Peyer's patch (tissue), 4 donors: ENCODE measurements around the gene SNAPIN. TPM values are rescaled to one million over a fixed set of nuclear protein-coding genes. Genes with fewer than 3 reads are reported as not detected.

Experiments
- DNase-seq, 3 donors: peaks; one replicate each; pipeline ENCODE4 v3.0.0-alpha.2; 2017 to 2019
- H3K27ac ChIP-seq, 4 donors: fragments of 200-600 bp; sonication (generic); one replicate each; pipeline ENCODE4 v1.5.1; 2016 to 2019
- H3K27me3 ChIP-seq, 2 donors: fragments of 200-600 bp; sonication (generic); one replicate each; pipeline ENCODE4 v1.5.1; 2019
- H3K36me3 ChIP-seq, 3 donors: fragments of 200-600 bp; sonication (generic); one replicate each; pipeline ENCODE4 v1.5.1; 2016 to 2019
- H3K4me1 ChIP-seq, 4 donors: fragments of 200-600 bp; sonication (generic); one replicate each; pipeline ENCODE4 v1.5.1; 2016 to 2019
- H3K4me3 ChIP-seq, 4 donors: fragments of 200-600 bp; sonication (generic); 1 replicate in 3 of 4; 2 replicates in 1 of 4; pipeline ENCODE4 v1.5.1; 2016 to 2019; ENCODE audit warnings: mild to moderate bottlenecking in 1 of 4
- H3K9me3 ChIP-seq, 4 donors: fragments of 200-600 bp; sonication (generic); one replicate each; pipeline ENCODE4 v1.5.1; 2016 to 2019; ENCODE audit warnings: mild to moderate bottlenecking in 1 of 4
- POLR2A ChIP-seq, 2 donors: fragments of 450-650 bp; IDR thresholded peaks; one replicate each; pipeline ENCODE4 v1.5.1; 2017; ENCODE audit warnings: antibody characterized with exemption in 2 of 2, mild to moderate bottlenecking in 2 of 2, moderate library complexity in 2 of 2
- total RNA-seq, 4 donors: library from RNA; depleted of rRNA; stranded (reverse); fragments of >200 nt; gene quantifications; one replicate each; pipeline ENCODE4 v1.1.0, GENCODE V29; 2016
- TF ChIP-seq, protein P1 (sequence below), 6 experiments: fragments of 450-650 bp in 4 of 6; fragments of 200-600 bp in 2 of 6; sonication (generic) in 1 of 6; IDR thresholded peaks; one replicate each; pipeline ENCODE4 v1.5.1; 2017 to 2019; ENCODE audit warnings: antibody characterized with exemption in 6 of 6, mild to moderate bottlenecking in 3 of 6, moderate library complexity in 1 of 6

Gene SNAPIN
- total RNA-seq, 4 donors from 2014 or later = 15.4 to 29.7 (median 28.1) TPM

DNA sequence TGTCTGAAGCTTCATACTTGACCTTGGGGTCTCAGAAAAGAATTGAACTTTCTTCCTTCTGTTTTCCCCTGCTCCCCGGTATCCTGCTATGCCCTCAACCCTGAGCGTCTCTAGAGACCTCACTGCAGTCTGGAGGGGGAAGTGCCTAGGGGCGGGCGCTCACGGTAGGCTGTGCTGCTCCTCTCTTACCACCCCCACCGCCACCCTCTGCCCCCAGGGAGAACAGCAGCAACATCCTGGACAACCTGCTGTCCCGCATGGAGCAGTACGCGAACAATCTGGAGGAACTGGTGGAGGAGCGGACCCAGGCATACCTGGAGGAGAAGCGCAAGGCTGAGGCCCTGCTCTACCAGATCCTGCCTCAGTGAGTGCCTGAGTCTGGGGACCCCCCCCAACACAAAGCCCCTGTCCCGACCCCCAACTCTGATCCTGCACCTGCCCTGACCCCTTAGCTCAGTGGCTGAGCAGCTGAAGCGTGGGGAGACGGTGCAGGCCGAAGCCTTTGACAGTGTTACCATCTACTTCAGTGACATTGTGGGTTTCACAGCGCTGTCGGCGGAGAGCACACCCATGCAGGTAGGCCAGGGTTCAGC is 30.3 kb downstream of the SNAPIN start:
- H3K4me1 ChIP-seq = no peaks in the 10 kb centered on the region
- no peaks in the 10 kb centered on the region for H3K9me3 ChIP-seq
- H3K36me3 ChIP-seq = no peaks in the 10 kb centered on the region
- H3K4me3 ChIP-seq = no peak overlapping the region
- TF ChIP-seq POLR2A (IDR thresholded peaks at IDR 0.05) = no peak
- TF ChIP-seq, protein P1, sequence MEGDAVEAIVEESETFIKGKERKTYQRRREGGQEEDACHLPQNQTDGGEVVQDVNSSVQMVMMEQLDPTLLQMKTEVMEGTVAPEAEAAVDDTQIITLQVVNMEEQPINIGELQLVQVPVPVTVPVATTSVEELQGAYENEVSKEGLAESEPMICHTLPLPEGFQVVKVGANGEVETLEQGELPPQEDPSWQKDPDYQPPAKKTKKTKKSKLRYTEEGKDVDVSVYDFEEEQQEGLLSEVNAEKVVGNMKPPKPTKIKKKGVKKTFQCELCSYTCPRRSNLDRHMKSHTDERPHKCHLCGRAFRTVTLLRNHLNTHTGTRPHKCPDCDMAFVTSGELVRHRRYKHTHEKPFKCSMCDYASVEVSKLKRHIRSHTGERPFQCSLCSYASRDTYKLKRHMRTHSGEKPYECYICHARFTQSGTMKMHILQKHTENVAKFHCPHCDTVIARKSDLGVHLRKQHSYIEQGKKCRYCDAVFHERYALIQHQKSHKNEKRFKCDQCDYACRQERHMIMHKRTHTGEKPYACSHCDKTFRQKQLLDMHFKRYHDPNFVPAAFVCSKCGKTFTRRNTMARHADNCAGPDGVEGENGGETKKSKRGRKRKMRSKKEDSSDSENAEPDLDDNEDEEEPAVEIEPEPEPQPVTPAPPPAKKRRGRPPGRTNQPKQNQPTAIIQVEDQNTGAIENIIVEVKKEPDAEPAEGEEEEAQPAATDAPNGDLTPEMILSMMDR (IDR thresholded peaks at IDR 0.05) = no peak
- no peak for DNase-seq
- no peak overlapping the region for H3K27ac ChIP-seq
- no peaks in the 10 kb centered on the region for H3K27me3 ChIP-seq

DNA sequence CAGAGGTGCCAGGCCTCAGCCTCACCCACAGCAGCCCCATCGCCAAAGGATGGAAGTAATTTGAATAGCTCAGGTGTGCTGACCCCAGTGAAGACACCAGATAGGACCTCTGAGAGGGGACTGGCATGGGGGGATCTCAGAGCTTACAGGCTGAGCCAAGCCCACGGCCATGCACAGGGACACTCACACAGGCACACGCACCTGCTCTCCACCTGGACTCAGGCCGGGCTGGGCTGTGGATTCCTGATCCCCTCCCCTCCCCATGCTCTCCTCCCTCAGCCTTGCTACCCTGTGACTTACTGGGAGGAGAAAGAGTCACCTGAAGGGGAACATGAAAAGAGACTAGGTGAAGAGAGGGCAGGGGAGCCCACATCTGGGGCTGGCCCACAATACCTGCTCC is 35.0 kb downstream of the SNAPIN start:
- no peaks in the 10 kb centered on the region for H3K9me3 ChIP-seq
- no peak overlapping the region for H3K4me3 ChIP-seq
- DNase-seq = no peak
- TF ChIP-seq POLR2A (IDR thresholded peaks at IDR 0.05) = no peak
- TF ChIP-seq, protein P1 (IDR thresholded peaks at IDR 0.05) = no peak
- H3K36me3 ChIP-seq = no peaks in the 10 kb centered on the region
- H3K27ac ChIP-seq = no peak overlapping the region
- no peaks in the 10 kb centered on the region for H3K4me1 ChIP-seq
- H3K27me3 ChIP-seq = no peaks in the 10 kb centered on the region

GRCh38 chr1:153696741-153697140 is 38.2 kb downstream of the SNAPIN start:
- Histone ChIP-seq H3K27ac (peak overlapping the region in 2 of 4 donors; percentile 64 to 84), H3K9me3 (no peaks in the 10 kb centered on the region), H3K27me3 (no peaks in the 10 kb centered on the region), H3K4me3 (no peak overlapping the region), H3K36me3 (no peaks in the 10 kb centered on the region), H3K4me1 (no peaks in the 10 kb centered on the region)
- no peak for DNase-seq
- no peak for TF ChIP-seq POLR2A (IDR thresholded peaks at IDR 0.05)
- TF ChIP-seq, protein P1 (IDR thresholded peaks at IDR 0.05) = no peak

DNA sequence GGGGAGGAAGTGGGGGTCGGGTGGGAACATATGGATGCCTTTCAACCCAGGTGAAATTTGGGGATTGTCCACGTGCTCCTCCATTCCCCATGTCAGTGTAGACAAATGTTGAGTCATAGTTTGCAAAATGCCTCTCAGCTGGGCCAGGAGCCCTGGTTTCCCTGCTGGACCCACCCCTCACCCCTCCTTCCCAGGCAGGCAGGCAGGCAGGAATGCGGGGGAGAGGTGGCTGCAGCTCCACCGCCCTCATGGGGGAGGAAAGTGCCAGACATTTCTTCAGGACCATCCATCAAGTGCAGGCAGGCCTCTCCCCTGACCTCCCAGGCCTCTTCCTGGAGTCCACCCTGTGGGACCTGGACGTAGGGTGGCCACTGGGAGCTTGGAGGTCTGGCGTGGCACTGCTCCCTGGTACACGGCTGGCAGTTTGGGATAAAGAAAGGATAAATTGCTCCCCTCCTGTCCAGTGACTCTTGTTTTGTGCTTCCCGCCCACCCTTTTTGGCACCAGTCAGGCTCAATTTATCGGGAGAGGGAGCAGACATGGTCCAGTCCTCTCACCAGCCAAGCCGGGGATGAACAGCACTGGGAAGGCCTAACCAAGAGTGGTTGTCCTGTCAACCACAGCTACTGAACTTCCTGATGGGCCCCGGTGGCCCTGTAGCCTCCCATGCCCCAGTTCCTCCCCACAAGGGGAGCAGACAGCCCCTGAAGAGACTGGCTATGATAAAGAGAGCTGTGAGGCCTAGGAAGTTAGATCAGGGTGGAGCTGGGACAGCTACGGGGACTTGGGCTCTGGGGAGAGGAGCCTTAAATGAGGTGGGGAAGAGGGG is 38.9 kb downstream of the SNAPIN start:
- no peak overlapping the region for H3K4me3 ChIP-seq
- TF ChIP-seq POLR2A (IDR thresholded peaks at IDR 0.05) = no peak
- TF ChIP-seq, protein P1 (IDR thresholded peaks at IDR 0.05) = no peak
- H3K27ac ChIP-seq = peak overlapping the region; percentile 46 to 84 (median 66)
- DNase-seq = no peak
- H3K4me1 ChIP-seq = no peaks in the 10 kb centered on the region
- H3K27me3 ChIP-seq = no peaks in the 10 kb centered on the region
- no peaks in the 10 kb centered on the region for H3K9me3 ChIP-seq
- H3K36me3 ChIP-seq = no peaks in the 10 kb centered on the region

- H3K27me3 ChIP-seq = no peaks in the 10 kb centered on the region
- H3K4me3 ChIP-seq = peak overlapping the region in 1 of 4 donors; percentile 7
- no peaks in the 10 kb centered on the region for H3K9me3 ChIP-seq
- peak overlapping the region; percentile 46 to 84 (median 66) for H3K27ac ChIP-seq
- no peak for TF ChIP-seq POLR2A (IDR thresholded peaks at IDR 0.05)
- TF ChIP-seq, protein P1 (IDR thresholded peaks at IDR 0.05) = no peak
- no peaks in the 10 kb centered on the region for H3K36me3 ChIP-seq
- H3K4me1 ChIP-seq = no peaks in the 10 kb centered on the region
- DNase-seq = peak in 1 of 3 donors; percentile 55
Measured at GRCh38 chr1:153698020-153698922, 39.8 kb downstream of the SNAPIN start.
